HG03442 (cell line): Measurements from ENCODE around the gene SLC38A1.
"Not testable (repeated sequence)": the region's sequence is repeated elsewhere in the genome, so short reads cannot be mapped to it uniquely, and the experiment has no call there.

Experiments
- ATAC-seq: cut with Tn5 transposase; IDR thresholded peaks from one replicate; pipeline ENCODE4 v1.9.1; 2021; ENCODE audit warnings: mild to moderate bottlenecking, moderate library complexity; ENCODE audit not compliant: unreplicated experiment

The SLC38A1 gene

GRCh38 chr12:46265102-46265501 is 3.7 kb downstream of the SLC38A1 start:
- ATAC-seq = no peak

DNA sequence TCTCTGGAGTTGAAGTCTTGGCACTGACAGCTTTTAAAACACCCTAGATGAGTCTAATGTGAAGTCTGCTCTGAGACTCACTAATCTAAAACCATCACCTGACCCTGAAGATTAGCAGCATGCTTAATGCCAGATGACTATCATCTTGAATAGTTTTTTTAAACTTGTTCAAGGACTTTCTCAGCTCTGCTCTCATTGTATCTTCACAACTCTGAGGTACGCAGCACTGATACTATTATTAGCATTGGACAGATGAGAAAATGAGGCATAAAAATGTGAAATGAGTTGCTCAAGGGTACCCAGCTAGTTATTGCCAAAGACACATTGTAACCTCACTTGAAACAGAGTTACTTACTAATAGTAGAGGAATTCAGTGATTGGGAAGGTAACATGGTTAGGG is 4.8 kb downstream of the SLC38A1 start:
- ATAC-seq = no peak

GRCh38 chr12:46263140-46264016 is 5.5 kb downstream of the SLC38A1 start:
- ATAC-seq = no peak

- ATAC-seq = no peak
Measured at GRCh38 chr12:46261646-46262045, 7.2 kb downstream of the SLC38A1 start.

DNA sequence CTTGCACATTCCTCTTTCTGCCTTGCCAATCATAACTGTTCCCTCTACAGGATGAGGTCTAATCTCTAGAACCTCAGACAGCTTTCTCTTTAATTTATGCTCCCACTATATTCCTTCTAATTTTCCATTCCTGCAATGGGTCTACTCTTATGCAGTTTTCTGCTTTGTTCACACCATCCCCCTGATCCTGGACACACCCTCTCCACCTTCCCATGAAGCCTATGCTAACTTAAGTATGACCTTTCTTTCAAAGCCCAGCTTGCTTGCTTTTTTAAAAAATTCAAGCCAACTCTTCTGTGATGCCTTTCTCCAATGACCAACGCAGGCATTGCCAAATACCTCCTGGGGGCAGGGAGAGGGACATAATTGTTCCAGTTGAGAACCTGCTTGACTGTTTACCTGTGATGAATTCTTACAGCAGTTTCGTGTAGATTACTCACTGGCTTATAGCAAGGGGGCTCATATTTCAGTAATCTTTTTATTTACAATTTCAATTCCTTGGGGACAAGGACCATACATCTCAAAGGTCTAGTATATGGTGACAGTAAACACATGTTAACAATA is 7.8 kb downstream of the SLC38A1 start:
- ATAC-seq = no peak

GRCh38 chr12:46260124-46260912 is 8.5 kb downstream of the SLC38A1 start:
- ATAC-seq = no peak

DNA sequence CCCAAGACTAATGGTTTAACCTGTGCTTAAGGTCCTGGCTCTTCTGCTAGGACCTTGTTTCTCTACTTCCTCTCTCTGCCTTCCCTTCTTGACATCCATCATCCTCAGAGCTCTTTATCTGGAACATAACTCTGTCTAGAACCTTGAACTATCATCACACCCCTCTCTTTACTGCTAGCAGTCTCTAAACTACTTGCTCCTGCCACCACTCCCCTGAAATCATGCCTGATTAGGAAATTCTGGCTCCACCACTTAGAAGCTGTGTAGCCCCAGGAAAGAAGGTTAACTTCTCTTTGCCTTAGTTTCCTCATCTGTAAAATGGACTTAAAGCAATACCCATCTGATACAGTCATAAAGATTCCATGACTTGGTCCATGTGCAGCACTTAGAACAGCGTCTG is 9.1 kb downstream of the SLC38A1 start:
- ATAC-seq = no peak

GRCh38 chr12:46259071-46259470 is 9.8 kb downstream of the SLC38A1 start:
- no peak for ATAC-seq

DNA sequence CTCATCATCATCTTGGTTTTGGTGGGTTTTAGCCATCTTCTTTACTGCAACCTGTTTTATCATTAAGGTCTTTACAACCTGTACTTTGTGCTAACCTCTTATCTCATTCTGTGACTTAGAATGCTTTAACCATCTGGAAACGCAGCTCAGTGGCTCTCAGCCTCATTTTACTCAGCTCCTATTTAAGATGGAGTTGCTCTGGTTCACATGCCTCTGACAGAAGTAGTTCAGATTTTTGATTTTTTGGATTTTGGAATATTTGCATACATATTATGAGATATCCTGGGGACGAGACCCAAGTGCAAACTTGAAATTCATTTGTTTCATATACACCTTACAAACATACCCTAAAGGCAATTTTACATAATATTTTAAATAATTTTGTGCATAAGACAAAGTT is 10.7 kb downstream of the SLC38A1 start:
- ATAC-seq = no peak

- ATAC-seq = no peak
Measured at GRCh38 chr12:46256942-46257341, 11.9 kb downstream of the SLC38A1 start.

DNA sequence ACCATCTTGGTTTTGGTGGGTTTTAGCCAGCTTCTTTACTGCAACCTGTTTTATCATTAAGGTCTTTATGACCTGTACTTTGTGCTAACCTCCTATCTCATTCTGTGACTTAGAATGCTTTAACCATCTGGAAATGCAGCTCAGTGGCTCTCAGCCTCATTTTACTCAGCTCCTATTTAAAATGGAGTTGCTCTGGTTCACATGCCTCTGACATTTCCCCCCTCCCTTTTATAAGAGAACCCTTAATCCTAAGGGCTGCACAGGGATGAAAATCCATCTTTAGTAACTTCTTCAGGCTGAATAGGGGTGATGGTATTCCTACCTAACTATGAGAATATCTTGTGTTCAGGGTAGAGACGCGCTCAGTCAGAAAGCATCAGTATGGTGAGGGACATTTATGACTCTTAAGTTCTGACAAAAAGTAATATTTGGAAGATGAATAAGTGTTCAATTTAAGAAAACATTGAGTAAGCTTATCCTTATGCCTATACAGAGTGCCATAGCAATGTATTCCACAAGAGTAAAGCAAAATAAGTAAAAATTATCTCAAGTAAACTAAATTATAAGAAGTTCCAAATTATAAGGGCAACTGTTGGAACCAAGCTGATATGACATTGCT is 15.2 kb downstream of the SLC38A1 start:
- no peak for ATAC-seq

DNA sequence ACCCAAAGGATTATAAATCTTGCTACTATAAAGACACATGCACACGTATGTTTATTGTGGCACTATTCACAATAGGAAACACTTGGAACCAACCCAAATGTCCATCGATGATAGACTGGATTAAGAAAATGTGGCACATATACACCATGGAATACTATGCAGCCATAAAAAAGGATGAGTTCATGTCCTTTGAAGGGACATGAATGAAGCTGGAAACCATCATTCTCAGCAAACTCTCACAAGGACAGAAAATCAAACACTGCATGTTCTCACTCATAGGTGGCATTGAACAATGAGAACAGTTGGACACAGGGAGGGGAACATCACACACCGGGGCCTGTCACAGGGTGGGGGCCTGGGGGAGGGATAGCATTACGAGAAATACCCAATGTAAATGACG is 16.8 kb downstream of the SLC38A1 start:
- not testable (repeated sequence) for ATAC-seq

- ATAC-seq = not testable (repeated sequence)
Measured at GRCh38 chr12:46249960-46250359, 18.9 kb downstream of the SLC38A1 start.

DNA sequence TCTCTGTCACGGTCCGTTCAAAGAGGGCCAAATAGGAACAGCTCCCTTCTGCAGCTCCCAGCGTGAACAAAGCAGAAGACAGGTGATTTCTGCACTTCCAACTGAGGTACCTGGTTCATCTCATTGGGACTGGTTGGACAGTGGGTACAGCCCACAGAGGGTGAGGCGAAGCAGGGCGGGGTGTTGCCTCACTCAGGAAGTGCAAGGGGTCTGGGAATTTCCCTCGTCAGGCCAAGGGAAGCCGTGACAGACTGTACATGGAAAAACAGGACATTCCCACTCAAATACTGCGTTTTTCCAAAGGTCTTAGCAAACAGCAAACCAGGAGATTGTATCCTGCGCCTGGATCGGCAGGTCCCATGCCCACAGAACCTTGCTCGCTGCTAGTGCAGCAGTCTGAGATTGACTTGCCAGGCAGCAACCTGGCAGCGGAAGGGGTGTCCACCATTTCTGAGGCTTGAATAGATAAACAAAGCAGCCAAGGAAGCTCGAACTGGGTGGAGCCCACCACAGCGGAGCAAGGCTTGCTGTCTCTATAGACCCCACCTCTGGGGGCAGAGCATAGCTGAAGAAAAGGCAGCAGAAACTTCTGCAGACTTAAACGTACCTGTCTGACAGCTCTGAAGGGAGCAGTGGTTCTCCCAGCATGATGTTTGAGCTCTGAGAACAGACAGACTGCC is 22.7 kb downstream of the SLC38A1 start:
- no peak for ATAC-seq

DNA sequence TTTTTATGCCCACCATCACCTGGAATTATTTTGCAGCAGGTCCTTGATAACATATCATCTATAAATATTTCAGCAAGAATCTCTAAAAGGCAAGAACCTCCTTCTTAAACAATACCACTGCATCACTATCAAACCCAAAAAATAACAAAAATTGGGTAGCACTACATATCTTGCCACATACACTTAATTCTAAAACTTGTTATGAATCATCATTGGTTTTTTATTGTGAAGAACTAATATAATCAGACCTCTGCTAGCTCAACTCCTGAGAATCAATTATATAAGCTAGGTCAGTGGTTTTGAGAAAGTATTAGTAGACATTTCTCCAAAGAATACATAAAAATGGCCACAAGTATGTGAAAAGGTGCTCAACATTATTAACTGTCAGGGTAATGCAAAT is 23.8 kb downstream of the SLC38A1 start:
- no peak for ATAC-seq

- ATAC-seq = no peak
Measured at GRCh38 chr12:46244273-46244915, 24.4 kb downstream of the SLC38A1 start.

DNA sequence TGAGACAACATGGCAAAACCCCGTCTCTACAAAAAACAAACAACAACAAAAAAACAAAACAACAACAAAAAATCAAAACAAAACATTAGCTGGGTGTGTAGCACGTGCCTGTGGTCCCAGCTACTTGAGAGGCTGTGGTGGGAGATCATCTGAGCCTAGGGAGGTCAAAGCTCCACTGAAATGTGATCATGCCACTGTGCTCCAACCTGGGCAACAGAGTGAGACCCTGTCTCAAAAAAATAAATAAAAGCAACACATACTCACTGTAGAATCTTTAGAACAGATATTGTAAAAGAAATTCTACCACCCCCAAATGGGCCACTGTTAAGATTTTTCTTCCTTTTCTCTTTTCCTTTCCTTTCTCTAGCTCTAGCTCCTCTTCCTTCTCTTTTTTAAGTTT is 26.3 kb downstream of the SLC38A1 start:
- no peak for ATAC-seq

DNA sequence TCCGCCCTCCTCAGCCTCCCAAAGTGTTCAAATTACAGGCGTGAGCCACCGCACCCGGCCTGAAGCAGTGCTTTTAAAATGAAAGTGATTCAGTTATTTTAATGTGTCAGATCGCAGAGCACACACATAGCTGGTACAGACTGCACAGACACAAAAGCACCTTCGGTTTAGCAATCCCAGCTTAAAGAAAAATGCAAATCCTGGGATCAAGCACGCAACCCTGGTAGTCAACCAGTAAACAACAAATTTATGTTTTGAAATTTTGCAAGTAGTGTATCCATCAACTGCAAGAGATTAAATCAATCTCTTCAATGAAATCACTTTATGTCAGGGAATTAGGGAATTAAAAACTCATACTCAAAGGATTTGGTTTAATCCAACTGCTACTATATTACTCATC is 28.4 kb downstream of the SLC38A1 start:
- ATAC-seq = no peak

GRCh38 chr12:46238821-46239220 is 30.0 kb downstream of the SLC38A1 start:
- ATAC-seq = no peak

DNA sequence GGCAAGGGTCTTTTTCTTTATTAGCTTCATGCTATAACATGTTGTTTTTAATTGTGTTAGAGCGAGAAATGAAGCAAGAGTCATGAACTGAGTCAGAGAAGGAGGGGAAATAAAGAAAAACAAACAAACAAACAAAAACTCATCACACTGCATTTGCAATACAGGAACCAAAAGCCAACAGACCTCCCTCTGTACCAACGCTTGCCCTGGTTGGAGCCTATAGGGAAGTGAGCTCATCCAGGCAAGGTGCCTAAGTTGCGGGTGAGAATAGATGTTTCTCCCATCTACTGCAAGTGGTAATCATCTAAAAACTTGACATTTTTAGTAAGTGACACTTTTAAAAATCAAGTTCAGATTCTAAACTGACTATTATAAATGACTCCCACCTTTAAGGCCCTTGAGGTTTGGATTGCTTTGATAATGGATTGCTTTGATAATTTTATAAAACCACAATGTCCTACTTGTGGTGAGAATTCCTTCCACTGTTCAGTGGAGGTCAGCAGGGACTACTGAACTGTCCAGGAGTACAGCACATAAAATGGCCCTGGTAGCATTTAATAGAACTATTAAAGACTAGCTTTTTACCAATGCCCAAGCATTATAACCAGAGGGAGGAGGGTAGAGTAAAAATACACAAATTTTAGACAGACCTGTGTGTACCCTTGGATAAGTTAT is 31.3 kb downstream of the SLC38A1 start:
- ATAC-seq = no peak
